NCI-H2227 (cell line): Measurements from ENCODE around the gene RDH5.

Experiments
- DNase-seq: peaks from one replicate; lab custom pipeline; 2025; ENCODE audit not compliant: unreplicated experiment; lab: John Stamatoyannopoulos, UW

RDH5 gene, protein sequence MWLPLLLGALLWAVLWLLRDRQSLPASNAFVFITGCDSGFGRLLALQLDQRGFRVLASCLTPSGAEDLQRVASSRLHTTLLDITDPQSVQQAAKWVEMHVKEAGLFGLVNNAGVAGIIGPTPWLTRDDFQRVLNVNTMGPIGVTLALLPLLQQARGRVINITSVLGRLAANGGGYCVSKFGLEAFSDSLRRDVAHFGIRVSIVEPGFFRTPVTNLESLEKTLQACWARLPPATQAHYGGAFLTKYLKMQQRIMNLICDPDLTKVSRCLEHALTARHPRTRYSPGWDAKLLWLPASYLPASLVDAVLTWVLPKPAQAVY

DNA sequence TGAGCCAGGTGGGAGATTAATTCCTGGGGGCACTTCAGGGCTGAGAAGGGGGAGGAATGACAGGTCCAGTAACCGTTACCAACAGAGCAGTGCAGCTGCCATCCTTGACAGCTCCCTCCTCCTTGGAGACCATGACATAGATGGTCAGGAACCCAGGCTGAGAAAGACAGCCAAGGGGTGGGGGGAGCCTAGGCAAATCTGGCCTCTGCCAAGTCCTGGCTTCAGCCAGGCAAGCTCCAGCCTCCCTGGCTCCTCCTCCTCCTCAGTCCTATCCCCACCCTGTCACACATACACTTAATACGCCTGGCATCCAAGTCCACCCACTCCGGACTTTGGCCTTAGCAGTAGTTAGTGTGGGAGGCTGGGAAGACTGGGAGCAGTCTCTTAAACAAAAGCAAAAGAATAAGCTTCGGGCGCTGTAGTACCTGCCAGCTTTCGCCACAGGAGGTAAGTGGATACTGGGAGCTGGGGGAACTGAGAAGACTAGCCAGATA is at the start of gene RDH5:
RDH5 (plus strand) TSS at position 323 of the 494 bp plus-strand sequence. CDS start 792 bp downstream, outside the sequence.
- no peak for DNase-seq

DNA sequence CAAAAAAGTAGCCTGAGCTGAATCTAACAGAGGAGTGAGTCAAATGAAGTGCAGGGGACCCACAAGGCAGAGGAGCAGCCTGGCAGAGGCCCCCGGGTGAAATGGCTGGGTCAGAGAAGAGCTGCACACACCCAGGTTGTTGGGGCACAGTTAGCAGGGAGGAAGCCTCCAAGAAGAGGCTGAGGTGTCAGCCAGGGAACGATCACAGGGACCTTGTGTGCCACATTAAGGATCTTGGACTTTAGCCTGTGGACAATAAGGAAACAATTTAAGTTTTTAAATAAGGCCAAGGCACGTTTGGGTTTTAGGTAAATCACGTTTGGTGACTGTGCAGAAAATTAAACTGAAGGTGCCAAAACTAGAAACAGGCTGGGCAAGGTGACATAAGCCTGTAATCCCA is 48.4 kb upstream of the RDH5 start:
- no peak for DNase-seq

GRCh38 chr12:55673638-55674037 is 46.6 kb upstream of the RDH5 start:
- DNase-seq, result no peak

- DNase-seq, result no peak
Observed at GRCh38 chr12:55675666-55676065, 44.5 kb upstream of the RDH5 start.

GRCh38 chr12:55676707-55677106 is 43.5 kb upstream of the RDH5 start:
- no peak for DNase-seq

DNA sequence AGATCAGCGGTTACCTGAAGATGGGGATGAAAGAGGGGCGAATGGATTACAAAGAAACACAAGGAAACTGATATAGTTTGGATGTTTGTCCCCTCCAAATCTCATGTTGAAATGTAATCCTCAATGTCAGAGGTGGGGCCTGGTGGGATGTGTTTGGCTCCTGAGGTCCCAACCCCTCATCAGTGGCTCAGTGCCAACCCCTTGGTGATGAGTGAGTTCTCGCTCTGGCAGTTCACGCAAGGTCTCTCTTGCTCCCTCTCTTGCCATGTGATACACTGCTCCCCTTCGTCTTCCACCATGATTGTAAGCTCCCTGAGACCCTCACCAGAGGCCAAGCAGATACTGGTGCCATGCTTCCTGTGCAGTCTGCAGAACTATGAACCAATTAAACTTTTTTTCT is 40.5 kb upstream of the RDH5 start:
- DNase-seq, result no peak

- DNase-seq, result peak; percentile 39
Observed at GRCh38 chr12:55681142-55682077, 38.8 kb upstream of the RDH5 start.

GRCh38 chr12:55682087-55682796 is 38.0 kb upstream of the RDH5 start:
- DNase-seq, result no peak

GRCh38 chr12:55683676-55684075 is 36.5 kb upstream of the RDH5 start:
- no peak for DNase-seq

DNA sequence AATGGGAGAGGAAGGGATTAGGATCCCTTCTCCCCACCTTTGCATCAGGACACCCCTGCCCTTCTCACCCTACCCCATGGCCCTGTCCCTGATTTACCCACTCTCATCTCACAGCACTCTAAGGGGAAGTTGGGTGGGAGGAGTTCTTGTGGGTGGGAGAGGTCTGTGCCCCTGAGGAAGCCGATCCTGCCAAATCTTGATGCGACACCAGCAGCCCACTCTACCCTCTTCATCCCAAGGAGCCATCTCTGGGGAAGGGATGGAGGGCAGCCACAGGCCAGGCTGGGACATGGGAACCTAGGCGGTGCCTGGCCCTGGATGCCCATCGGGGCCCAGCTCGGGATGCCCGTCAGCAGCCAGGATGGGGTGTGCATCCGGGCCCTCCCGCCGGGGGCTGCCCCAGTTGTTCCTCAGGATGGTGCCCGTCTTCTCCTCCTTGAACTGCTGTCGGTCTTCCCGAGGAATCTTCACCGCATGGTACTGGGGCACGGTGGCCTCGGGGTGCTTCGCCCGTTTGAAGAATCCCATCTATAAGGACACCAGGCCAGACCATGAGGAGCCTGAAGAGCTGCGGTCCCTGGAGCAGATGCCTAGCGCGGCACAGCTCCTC is 35.3 kb upstream of the RDH5 start:
- no peak for DNase-seq

- DNase-seq, result no peak
Observed at GRCh38 chr12:55685671-55686070, 34.5 kb upstream of the RDH5 start.

- DNase-seq, result no peak
Observed at GRCh38 chr12:55686366-55687010, 33.7 kb upstream of the RDH5 start.

- DNase-seq, result no peak
Observed at GRCh38 chr12:55687746-55688145, 32.4 kb upstream of the RDH5 start.

GRCh38 chr12:55688716-55689655 is 31.2 kb upstream of the RDH5 start:
- DNase-seq, result no peak

DNA sequence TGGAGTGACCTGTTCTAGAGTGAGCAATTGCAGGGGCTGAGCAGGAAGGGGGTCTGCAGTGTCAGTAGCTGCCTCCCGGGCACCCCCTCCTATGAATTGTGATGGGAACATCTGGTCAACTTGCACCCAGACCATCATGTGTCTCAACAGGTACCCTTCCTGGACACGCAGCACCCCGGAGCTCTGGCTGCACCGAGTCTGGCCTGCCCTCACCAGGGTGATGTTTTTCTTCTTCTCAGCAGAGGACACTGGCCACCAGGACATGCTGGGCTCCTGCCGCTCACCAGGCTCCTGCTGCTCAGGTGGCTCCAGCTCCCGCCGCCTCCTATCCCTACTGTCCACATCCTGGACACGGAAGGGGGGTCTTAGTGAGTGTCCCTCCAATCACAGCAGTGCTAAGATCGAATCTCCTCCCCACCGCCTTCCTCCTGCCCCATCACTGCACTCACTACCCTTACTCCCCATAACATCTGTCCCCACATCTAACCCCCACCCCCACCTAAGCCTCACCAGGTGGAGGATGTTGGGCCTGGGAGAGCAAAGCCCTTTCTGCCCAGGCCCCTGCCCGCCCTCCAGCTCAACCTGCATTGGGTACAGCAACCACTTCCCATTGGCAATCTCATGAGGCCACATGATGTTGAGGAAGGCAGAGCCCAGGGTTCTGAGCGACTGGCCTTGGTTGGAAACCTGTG is 27.4 kb upstream of the RDH5 start:
- DNase-seq, result no peak

DNA sequence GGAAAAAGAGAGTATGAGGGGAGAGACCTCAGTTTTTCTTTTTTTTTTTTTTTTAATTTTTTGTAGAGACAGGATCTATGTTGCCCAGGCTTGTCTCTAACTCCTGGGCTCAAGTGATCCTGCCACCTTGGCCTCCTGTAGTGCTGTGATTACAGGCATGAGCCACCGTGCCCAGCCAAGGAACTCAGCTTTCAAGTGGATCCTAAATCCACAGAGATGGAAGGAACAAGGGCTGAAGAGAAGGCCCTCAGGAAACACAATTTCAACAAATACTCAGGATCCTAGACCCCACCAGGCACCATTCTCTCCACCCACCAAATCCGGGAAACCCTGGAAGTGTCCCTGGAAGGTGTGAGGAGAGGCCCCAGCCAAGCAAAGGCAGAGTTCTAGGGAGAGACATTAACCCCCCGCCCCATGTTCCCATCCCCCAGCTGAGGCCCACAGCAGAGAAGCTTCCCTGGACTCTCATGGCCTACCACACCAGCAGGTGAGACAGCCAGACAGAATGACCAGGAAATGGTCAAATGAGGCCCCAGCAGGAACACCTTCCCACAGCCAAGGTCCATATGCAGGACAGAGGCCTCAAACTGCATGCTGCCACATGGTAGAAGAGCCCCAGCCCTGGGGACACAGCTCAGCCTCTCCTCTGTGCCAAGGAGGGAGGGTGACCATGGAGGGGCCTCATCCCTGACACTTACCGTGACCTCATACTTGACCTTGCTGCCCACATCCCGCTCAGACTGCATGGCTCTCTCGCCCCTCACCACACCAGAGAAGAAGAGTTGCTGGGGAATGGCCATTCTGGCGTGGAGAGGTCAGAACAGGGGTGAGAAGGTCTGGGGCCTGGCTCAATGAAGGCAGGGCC is 26.6 kb upstream of the RDH5 start:
- DNase-seq, result no peak

GRCh38 chr12:55694188-55694515 is 26.0 kb upstream of the RDH5 start:
- DNase-seq, result no peak

- no peak for DNase-seq
Observed at GRCh38 chr12:55694651-55695050, 25.5 kb upstream of the RDH5 start.
